ENCODE data around the gene RFNG. TPM values are rescaled to one million over a fixed set of nuclear protein-coding genes. Genes with fewer than 3 reads are reported as not detected.

RFNG gene
- total RNA-seq, 1 donor from 2014 or later = 40.2 TPM

DNA sequence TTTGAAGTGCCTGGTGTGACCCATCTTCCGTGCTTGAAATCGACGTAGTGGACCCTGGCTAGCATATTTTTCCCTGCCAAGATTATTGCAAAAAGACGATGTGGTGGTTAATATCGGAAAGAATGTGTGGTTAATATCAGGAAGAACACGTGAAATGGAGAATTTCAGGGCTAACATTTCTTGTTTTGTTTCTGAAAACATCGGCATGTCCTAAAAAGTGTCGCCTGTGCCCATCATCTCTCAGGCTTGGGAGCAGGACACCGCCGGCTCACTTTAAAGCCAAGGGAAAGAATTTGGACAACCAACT lies 13.8 kb downstream of the RFNG start:
- no peak for TF ChIP-seq EZH2 (IDR thresholded peaks at IDR 0.05; ENCODE audit: insufficient read depth, low read length)
- TF ChIP-seq, protein P1, sequence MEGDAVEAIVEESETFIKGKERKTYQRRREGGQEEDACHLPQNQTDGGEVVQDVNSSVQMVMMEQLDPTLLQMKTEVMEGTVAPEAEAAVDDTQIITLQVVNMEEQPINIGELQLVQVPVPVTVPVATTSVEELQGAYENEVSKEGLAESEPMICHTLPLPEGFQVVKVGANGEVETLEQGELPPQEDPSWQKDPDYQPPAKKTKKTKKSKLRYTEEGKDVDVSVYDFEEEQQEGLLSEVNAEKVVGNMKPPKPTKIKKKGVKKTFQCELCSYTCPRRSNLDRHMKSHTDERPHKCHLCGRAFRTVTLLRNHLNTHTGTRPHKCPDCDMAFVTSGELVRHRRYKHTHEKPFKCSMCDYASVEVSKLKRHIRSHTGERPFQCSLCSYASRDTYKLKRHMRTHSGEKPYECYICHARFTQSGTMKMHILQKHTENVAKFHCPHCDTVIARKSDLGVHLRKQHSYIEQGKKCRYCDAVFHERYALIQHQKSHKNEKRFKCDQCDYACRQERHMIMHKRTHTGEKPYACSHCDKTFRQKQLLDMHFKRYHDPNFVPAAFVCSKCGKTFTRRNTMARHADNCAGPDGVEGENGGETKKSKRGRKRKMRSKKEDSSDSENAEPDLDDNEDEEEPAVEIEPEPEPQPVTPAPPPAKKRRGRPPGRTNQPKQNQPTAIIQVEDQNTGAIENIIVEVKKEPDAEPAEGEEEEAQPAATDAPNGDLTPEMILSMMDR (IDR thresholded peaks at IDR 0.05; ENCODE audit: insufficient read depth, low read depth, low read length) = no peak

DNA sequence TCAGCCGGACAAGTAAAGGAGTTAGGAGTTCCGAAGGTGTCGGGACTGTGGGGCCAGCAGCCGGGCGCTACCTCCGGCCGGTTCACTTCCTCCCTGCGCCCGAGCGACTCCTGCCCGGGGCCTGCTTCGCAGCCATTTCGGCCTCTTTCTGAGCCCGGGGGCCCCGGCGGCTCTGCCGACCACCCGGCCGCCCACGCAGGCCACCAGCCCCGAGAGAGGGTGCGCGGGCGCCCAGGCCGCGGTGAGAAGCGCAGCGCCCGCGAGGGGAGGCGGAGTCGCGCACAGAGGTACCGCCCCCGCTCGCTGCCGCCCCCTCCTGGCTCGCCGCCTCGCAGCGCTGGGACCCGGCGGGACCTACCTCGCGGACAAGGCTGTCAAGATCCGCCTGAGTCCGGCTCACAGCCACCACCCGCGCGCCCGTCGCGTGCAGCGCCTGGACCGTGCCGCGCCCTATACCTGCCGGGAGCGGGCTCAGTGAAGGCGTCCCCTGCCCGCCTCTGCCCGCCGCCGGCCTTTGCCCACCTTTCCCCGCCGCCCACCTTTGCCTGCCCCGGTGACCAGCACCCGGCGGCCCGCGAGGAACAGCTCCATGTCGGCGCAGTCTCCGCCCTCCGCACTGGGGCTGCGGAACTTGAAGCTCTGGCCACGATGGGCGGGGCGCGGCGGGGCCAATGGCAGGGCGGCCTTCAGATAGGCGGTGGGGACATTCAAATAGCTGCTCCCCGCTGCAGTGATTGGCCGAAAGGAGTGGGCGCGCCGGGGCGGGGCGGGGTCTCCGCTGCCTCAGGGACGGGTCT lies 14.3 kb downstream of the RFNG start, which contains the start of gene DCXR:
Gene DCXR (minus strand): TSS at position 606 of the 797 bp plus-strand sequence. CDS start 15 bp downstream, at position 591.
- no peaks in the 10 kb centered on the region for H3K27me3 ChIP-seq (ENCODE audit: insufficient read depth, low read length)
- peaks cover 10% of the 10 kb centered on the region for H3K79me2 ChIP-seq (ENCODE audit: insufficient read depth, low read length)
- H3K27ac Mint-ChIP-seq (ENCODE audit: unreplicated experiment) = no peak within 1 kb of the TSS
- H3K36me3 Mint-ChIP-seq (ENCODE audit: low read depth, unreplicated experiment) = peaks cover 11% of the 10 kb centered on the region
- peaks cover 3% of the 10 kb centered on the region for H4K20me1 ChIP-seq (ENCODE audit: insufficient read depth, low read length)
- peaks cover 11% of the 10 kb centered on the region for H3K4me1 ChIP-seq (ENCODE audit: insufficient read depth, low read length)
- H3K4me1 Mint-ChIP-seq (ENCODE audit: low read depth, unreplicated experiment) = peaks cover 2% of the 10 kb centered on the region
- FAIRE-seq (no peak), DNase-seq (ENCODE audit: low read depth) (peak; percentile 90)
- H3K27ac ChIP-seq (ENCODE audit: low read depth, low read length) = peak within 1 kb of the TSS; percentile 59
- peaks cover 2% of the 10 kb centered on the region for H3K9me3 Mint-ChIP-seq (ENCODE audit: unreplicated experiment)
- H3K9me3 ChIP-seq (ENCODE audit: insufficient read depth, low read depth, low read length) = no peaks in the 10 kb centered on the region
- peak within 1 kb of the TSS; percentile 99 for H3K4me2 ChIP-seq (ENCODE audit: low read length)
- H3K27me3 Mint-ChIP-seq (ENCODE audit: low read depth, unreplicated experiment) = peaks cover 4% of the 10 kb centered on the region
- H3K4me3 ChIP-seq (ENCODE audit: insufficient read depth, low read depth, low read length) = peak within 1 kb of the TSS; percentile 72
- H3K9ac ChIP-seq (ENCODE audit: low read length) = peak within 1 kb of the TSS; percentile 84
- no peak for TF ChIP-seq EZH2 (IDR thresholded peaks at IDR 0.05; ENCODE audit: insufficient read depth, low read length)
- TF ChIP-seq, protein P1 (IDR thresholded peaks at IDR 0.05; ENCODE audit: insufficient read depth, low read depth, low read length) = peak; percentile 34
- H2AFZ ChIP-seq (ENCODE audit: low read depth, low read length) = peak within 1 kb of the TSS; percentile 81
- H3K4me3 Mint-ChIP-seq (ENCODE audit: unreplicated experiment) = peak within 1 kb of the TSS; percentile 82
- H3K36me3 ChIP-seq (ENCODE audit: insufficient read depth, low read length) = no peaks in the 10 kb centered on the region

More for the DNA sequence above, 13.8 kb downstream of the RFNG start:
- no peak overlapping the region for H3K27ac Mint-ChIP-seq (ENCODE audit: unreplicated experiment)
- Histone ChIP-seq H3K4me2 (ENCODE audit: low read length) (peak overlapping the region; percentile 99), H3K79me2 (ENCODE audit: insufficient read depth, low read length) (peaks cover 10% of the 10 kb centered on the region), H3K27ac (ENCODE audit: low read depth, low read length) (no peak overlapping the region), H3K4me1 (ENCODE audit: insufficient read depth, low read length) (peaks cover 8% of the 10 kb centered on the region), H3K27me3 (ENCODE audit: insufficient read depth, low read length) (no peaks in the 10 kb centered on the region), H4K20me1 (ENCODE audit: insufficient read depth, low read length) (peaks cover 3% of the 10 kb centered on the region), H3K36me3 (ENCODE audit: insufficient read depth, low read length) (no peaks in the 10 kb centered on the region), H3K4me3 (ENCODE audit: insufficient read depth, low read depth, low read length) (peak overlapping the region; percentile 72), H3K9me3 (ENCODE audit: insufficient read depth, low read depth, low read length) (no peaks in the 10 kb centered on the region), H2AFZ (ENCODE audit: low read depth, low read length) (peak overlapping the region; percentile 39), H3K9ac (ENCODE audit: low read length) (no peak overlapping the region)
- FAIRE-seq = no peak
- peaks cover 2% of the 10 kb centered on the region for H3K9me3 Mint-ChIP-seq (ENCODE audit: unreplicated experiment)
- peaks cover 4% of the 10 kb centered on the region for H3K27me3 Mint-ChIP-seq (ENCODE audit: low read depth, unreplicated experiment)
- H3K4me3 Mint-ChIP-seq (ENCODE audit: unreplicated experiment) = peak overlapping the region; percentile 82
- peaks cover 11% of the 10 kb centered on the region for H3K36me3 Mint-ChIP-seq (ENCODE audit: low read depth, unreplicated experiment)
- H3K4me1 Mint-ChIP-seq (ENCODE audit: low read depth, unreplicated experiment) = peaks cover 2% of the 10 kb centered on the region
- no peak for DNase-seq (ENCODE audit: low read depth)

DNA sequence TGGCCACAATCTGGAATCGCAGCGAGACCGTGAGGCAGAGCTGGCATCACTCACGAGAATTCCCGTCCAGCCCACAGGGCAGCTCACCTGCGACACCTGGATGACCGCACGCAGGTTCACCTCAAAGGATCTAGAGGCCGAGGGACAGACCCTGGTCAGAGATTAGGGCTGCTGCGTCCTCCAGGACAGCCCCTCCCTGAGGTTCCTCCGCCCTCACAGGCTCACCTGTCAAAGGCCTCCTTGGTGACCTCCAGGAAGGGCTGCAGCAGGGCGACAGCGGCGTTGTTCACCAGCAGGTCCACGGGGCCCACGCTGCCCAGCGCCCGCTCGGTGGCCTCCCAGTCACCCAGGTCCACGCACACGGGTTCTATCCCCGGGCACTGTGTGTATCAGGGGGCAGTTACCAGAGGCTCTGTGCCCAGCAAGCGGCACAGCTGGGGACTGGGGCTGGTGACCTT lies 14.9 kb downstream of the RFNG start:
- Histone ChIP-seq H3K27me3 (ENCODE audit: insufficient read depth, low read length) (no peaks in the 10 kb centered on the region), H3K4me2 (ENCODE audit: low read length) (peak overlapping the region; percentile 99), H3K27ac (ENCODE audit: low read depth, low read length) (peak overlapping the region; percentile 59), H3K79me2 (ENCODE audit: insufficient read depth, low read length) (peaks cover 10% of the 10 kb centered on the region), H3K36me3 (ENCODE audit: insufficient read depth, low read length) (no peaks in the 10 kb centered on the region), H3K4me3 (ENCODE audit: insufficient read depth, low read depth, low read length) (peak overlapping the region; percentile 72), H2AFZ (ENCODE audit: low read depth, low read length) (peak overlapping the region; percentile 81), H3K9me3 (ENCODE audit: insufficient read depth, low read depth, low read length) (no peaks in the 10 kb centered on the region), H4K20me1 (ENCODE audit: insufficient read depth, low read length) (peaks cover 3% of the 10 kb centered on the region), H3K4me1 (ENCODE audit: insufficient read depth, low read length) (peaks cover 15% of the 10 kb centered on the region), H3K9ac (ENCODE audit: low read length) (peak overlapping the region; percentile 84)
- Mint-ChIP-seq H3K36me3 (ENCODE audit: low read depth, unreplicated experiment) (peaks cover 11% of the 10 kb centered on the region), H3K4me3 (ENCODE audit: unreplicated experiment) (peak overlapping the region; percentile 74), H3K4me1 (ENCODE audit: low read depth, unreplicated experiment) (peaks cover 2% of the 10 kb centered on the region), H3K9me3 (ENCODE audit: unreplicated experiment) (peaks cover 2% of the 10 kb centered on the region), H3K27me3 (ENCODE audit: low read depth, unreplicated experiment) (peaks cover 4% of the 10 kb centered on the region), H3K27ac (ENCODE audit: unreplicated experiment) (no peak overlapping the region)
- DNase-seq (ENCODE audit: low read depth) (no peak), FAIRE-seq (no peak)
- TF ChIP-seq EZH2 (IDR thresholded peaks at IDR 0.05; ENCODE audit: insufficient read depth, low read length) = no peak
- TF ChIP-seq, protein P1 (IDR thresholded peaks at IDR 0.05; ENCODE audit: insufficient read depth, low read depth, low read length) = no peak
